Fibroblast of skin of abdomen (primary cell): ENCODE results near the gene MAGI2.
"Not testable (repeated sequence)": the region's sequence is repeated elsewhere in the genome, so short reads cannot be mapped to it uniquely, and the experiment has no call there.

Experiments used
- DNase-seq: peaks from one replicate; pipeline ENCODE4 v3.0.0-alpha.2; 2013

The MAGI2 gene

DNA sequence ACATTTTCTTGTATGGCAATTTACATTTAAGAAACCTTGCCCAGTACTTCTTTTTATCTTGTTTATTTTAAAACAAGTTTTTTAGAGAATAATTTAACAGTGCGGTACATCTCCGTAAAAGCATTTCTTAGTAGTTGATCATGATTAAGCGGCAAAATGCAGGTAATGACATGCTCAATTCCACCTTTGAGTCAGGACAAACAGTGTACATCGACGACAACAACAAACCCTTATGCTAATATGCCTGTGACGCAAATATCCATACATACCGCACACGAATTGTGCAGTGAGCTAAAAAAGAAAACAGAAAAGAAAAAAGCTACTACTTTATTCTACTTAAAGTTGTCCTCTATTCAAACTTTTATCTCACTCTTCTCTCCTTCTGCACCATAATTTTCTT is 1.9 kb downstream of the MAGI2 start:
- DNase-seq, result no peak

DNA sequence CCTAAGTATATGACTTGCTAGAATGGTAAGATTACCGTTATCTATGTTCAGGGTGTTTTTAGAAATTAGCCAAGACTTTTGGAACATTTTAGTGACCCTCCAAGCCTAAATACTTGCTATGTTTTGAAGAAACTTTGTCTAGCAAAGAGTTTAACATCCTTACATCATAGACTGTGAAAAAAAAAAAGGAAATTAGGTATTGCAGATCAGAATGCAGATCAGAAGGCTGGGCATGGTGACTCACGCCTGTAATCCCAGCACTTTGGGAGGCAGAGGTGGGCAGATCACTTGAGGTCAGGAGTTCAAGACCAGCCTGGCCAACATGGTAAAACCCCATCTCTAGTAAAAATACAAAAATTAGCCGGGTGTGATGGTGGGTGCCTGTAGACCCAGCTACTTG is 10.7 kb downstream of the MAGI2 start:
- not testable (repeated sequence) for DNase-seq

DNA sequence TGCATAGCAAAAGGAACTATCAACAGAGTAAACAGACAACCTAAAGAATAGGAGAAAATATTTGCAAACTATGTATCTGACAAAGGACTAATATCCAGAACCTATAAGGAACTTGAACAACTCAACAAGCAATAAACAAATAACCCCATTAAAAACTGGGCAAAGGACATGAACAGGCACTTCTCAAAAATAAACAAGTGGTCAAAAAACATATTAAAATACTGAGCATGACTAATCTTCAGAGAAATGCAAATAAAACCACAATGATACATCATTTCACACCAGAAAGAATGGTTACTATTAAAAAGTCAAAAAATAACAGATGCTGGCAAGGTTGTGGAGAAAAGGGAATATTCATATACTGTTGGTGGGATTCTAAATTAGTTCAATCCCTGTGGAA is 17.1 kb downstream of the MAGI2 start:
- DNase-seq, result peak; percentile 7

DNA sequence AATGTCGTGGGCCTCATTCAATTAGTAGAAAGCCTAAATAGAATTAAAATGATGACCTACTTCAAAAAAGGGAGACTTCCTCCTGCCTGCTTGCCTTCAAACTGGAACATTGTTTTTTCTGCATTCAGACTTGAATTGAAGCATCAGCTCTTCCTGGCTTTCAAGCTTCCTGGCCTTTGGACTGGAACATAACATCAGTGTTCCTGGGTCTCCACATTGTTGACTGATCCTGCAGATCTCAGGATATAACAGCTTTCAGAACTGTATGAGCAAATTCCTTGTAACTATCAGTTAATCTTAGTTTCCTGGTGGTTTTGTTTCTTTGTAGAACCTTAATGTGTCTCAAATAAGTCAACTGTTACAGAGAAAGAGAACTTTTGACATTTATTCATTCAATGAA is 18.6 kb downstream of the MAGI2 start:
- no peak for DNase-seq

DNA sequence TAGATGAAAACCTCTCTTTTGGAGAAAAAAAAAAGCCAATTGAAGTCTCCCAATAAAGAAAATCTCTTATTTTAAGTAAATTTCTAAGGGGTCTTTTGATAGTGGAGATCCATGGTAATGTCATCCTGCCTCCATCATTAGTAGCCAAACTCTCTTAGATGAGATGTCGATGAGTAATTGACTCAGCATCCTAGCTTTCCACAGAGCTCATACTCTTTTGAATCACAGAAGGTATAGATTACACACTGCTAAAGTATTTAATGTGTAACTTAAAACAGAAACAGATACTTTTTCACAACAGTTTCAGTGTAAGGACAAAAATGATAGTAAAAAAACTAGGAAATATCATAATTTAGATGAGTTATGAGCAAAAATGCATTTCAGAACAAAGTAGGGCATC is 19.4 kb downstream of the MAGI2 start:
- peak; percentile 86 for DNase-seq

DNA sequence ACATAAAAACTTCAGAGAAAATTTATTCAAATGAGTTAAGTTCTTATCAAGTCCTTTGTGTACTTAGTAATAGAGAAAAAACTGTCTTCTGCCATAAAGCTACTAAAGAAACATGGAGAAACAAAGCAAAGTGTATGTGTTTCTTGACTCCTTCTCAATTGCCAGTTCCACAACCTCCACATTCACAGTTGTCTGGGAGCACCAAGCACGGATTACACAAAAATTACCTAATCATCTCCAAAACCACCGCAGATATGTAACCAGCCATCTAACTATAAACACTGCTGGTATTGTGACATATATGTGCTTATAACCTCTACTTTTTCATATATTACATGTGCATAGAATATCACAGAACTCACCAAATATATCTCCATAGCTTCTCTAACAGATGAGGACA is 23.1 kb downstream of the MAGI2 start:
- no peak for DNase-seq

DNA sequence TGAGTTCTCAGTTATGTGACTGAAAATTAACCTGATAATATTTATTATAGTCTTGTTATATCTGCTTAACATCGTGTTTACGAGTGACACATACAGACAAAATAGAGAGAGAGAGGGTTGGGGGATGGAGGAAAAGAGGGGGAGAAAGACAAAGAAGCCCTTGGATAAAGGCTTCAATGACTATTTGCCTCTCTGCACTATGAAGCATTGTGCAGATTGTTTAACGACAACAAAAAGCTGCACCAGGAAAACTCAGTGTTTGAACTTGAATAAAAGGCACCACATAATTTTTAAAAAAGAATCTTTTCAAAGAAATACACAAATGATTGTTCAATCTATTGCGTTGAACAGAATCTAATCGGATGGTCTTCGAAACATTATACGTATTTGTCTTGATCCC is 27.8 kb downstream of the MAGI2 start:
- no peak for DNase-seq

DNA sequence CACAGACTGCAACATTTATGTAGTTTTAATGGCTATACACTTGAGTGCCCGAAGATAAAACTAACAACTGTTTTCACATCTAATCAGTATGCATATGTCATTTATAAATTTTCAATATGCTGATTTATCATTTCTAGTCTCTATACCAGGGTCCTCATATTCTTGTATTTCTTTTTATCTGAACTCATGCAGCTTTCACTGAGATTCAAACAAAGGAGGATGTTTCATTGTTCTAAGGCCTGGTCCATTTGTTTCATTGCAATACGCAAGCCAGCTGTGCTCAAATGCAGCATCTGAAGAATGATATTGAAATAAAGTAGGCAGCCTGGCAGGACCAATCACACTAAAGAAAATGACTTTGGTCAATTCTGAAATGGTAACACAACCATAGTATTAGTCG is 31.7 kb downstream of the MAGI2 start:
- no peak for DNase-seq

DNA sequence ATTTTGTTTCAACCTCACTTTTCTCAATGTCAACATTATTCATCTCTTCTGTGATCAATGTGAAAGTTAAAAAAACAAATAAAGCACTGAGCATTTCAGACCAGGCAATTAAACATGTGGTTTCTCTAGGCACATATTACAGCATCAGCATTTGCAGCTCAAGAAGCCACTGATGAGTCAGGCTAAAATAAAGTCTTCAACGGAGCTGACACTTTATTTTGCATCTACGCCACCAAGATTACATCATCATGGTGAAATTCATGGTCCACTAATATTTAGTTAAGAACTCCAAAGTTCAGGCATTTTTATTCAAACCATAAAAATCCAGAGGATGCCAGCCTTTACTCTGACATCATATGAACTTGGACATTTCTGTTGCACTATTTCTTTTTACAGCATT is 33.0 kb downstream of the MAGI2 start:
- DNase-seq, result peak; percentile 90

DNA sequence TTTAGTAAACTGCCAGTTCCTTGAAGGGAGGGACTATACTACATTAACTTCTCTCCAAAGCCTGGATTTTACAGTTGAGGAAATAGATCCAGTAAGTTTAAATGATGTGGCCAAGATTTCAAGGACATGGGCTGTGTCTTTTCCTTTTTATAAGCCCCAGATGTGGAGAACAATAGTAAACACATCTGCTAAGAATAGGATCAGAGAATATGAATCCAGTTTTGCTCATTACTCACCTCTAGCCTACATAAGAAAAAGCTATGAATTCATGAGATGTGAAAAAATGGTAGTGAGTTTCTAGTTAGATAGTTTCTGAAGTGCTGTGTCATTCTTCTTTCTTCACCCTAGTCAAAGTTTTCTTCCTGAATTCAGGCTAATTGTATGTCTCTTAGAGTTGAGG is 38.6 kb downstream of the MAGI2 start:
- no peak for DNase-seq

DNA sequence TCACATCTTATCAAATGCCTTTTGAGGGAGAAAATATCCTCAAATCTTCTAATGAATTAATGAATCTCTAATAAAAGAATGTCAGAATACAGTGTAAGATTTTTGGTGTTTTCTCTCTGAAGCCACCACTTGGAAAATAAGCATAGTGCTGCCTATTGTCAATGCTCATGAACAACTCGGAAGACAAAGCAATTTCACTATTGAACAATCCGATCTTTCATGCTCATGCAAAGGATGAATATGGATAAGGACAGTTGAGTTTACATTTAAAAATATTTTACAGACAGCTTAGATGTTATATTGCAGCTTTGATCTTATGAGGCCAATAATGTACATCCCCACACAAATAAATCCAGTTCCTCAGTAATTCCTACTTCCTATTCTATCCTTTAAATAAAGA is 40.6 kb downstream of the MAGI2 start:
- no peak for DNase-seq

DNA sequence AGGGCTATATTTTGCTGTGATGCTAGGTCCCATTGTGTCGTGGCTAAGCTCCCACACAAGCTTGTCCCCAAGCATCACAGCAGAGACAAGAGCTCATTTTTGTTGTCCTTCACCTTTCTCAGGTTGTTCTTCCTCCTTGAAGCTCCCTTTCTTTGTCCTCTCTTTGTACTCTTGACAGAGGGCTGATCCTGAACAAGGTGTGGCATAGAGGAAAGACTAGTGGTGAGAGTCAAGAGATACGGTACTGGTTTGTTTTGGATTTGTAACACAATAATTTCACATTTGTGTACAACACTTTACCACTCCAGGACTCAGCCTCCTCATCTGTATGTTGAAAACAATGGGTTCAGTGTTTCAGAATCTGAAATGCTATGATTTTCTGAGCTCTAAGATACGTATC is 41.0 kb downstream of the MAGI2 start:
- no peak for DNase-seq

DNA sequence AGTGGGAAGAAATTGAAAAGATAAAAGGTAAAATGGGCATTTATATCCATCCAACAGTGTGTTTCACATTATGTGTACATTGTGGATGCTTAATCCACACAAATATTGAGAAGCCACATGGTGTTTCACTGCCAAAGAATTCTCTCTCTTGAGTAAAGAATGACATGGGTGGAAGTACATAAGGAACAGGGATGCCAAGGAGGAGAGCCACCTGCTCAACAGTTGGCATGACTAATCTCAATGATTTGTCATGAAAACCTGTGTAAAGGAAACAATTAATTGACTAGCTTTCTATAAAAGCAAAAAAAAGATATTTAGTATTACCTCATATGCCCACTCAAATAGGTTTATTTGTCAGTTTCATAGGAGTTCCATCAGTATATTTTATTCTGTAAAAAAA is 43.1 kb downstream of the MAGI2 start:
- no peak for DNase-seq

DNA sequence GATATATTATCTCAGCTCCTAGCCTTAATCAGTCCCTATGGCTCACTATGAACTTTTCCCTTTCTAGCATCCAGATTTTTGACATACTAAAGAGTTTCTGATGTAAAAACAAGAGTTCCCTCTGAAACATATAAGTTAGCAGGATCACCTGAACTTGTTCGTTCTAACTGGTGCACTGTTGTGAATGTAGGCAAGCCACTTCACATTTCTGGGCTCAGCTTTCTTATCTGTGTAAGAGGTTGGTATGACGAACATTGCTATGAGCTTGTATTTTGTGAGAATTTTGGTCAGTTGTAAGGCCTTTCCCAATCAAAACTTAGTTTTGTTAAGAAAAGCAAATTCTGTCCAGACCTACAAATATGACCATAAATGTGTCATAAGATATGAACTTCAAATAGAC is 46.1 kb downstream of the MAGI2 start:
- DNase-seq, result no peak

DNA sequence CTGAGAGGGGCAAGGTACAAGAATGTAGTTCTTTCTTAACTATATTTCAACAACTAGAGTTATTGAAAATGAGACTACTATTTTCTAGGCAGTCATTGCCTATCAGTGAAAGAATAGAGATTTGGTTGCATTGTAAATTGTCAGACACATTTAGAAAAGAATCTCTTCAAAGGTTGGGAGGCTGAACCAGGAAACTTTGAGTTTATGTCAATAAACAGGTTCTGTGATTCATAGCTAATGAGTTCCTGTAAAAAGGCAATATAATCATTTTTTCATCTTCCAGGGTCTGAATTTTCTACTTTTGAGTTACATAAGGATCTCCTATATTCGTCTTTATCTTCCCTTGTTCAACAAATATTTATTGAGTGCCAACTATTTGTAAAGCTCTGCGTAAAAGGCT is 47.1 kb downstream of the MAGI2 start:
- DNase-seq, result no peak

DNA sequence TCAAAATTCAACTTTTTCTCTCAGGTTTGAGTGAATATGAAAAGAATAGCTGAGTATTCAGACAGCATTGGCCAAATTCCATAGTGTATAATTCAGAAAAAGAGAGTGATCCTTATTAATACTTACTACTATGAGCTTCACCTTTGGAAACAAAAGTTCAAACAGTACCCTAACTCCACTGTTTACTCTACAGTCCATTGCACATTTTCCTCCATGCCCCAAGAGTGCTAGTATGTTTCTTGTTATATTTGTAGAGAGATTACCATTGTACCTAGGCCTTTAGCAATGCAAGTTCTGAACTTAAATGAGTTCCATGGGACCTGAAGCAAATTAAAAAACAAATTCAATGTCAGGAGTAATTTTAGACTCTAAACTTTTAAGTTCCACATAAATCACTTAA is 48.1 kb downstream of the MAGI2 start:
- no peak for DNase-seq

DNA sequence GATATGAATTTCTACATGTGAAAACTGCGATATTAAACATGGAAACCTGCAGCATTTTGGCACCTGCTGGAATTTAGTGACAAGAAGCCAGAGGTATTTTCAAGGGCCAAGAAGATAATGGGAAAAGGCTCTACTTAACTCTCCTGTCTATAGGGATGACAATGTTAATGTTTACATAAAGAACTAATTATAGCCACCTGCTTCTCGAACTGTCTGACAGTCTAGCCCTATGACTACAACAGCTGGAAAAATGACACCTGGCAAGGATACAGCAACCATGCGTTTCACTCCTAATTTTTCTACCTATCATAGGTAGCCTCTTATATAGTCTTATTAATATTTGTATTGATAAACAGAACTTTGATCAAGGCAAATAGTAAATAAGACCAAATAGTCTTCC is 49.6 kb downstream of the MAGI2 start:
- DNase-seq, result no peak

DNA sequence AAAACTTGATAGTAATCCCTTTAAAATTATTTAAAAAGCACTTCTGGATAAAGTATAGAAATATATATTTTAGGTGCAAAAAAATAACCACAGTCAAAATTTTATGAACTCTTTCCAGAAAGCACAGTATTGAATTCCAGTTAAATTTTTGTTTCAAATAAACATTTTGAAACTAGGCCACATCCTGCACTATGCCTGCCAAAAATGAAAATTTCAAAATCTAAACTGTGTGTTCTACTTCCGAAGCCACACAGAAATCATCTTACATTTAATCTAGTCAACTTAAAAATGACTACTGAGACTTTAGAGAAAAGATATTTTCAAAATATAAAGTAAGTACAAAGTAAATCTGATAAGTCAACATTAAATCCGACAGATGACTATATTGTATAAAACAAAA is 50.0 kb downstream of the MAGI2 start:
- no peak for DNase-seq

DNA sequence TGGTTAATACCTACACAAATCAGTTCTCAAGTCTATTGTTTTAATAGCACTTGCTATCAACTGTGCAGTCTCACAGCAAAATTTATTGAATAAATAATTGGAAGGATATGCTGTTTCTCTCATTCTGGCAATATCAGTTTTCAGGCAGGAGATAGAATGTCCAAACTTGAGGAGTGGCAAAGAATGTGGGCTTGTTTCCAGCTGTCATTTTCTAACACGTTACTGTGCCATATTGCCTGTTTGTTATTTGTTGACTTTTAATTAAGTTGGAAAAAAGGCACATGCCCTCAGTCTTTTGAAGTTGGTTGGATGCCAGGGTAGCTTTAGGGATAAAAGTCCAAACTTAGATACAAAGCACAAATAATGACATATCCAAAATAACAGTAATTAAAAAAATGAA is 52.2 kb downstream of the MAGI2 start:
- no peak for DNase-seq

DNA sequence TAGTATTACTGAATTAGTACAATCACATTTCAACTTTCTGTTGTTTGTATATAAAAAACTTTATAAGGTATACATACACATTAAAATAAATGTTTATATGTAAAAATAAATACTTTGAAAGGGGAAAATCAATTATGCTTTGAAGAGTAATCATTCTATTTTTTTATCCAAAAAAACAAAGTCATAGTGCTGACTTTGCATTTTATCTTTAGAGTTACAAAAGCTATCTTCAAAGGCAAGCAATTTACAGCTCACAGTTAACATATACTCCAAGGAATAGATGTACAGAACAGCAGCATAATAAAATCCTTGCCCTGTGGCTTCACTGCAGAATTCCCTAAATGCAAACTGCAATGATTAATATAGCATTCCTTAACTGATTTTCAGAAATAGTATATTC is 53.2 kb downstream of the MAGI2 start:
- no peak for DNase-seq

DNA sequence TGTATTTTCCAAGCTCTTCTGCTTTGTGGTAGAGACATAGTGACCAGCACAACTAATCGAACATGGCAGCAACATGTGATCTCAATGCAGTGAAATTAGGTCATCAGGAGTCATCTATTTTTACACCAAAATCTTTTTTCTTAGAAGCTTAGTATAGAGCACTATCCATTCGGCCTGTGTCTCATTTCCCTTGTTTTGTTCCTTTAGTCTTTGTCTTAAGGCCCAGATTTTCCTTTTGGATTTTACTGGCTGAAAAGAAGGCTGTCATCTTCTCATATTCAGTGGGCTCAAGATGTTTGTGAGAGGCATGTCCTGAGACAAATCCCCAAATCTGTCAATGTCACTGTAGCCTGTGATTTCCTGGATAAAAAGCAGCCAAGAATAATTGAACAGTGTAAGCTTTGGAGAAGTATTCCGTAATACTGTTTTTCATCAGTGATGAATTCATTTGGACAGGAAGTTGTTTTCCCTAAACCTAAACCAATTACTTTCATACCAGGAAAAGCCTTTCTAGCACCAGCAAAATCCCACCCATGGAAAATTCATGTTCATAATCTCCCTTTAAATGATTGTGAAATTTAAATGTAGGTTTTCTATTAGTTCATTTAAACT is 55.2 kb downstream of the MAGI2 start:
- no peak for DNase-seq

DNA sequence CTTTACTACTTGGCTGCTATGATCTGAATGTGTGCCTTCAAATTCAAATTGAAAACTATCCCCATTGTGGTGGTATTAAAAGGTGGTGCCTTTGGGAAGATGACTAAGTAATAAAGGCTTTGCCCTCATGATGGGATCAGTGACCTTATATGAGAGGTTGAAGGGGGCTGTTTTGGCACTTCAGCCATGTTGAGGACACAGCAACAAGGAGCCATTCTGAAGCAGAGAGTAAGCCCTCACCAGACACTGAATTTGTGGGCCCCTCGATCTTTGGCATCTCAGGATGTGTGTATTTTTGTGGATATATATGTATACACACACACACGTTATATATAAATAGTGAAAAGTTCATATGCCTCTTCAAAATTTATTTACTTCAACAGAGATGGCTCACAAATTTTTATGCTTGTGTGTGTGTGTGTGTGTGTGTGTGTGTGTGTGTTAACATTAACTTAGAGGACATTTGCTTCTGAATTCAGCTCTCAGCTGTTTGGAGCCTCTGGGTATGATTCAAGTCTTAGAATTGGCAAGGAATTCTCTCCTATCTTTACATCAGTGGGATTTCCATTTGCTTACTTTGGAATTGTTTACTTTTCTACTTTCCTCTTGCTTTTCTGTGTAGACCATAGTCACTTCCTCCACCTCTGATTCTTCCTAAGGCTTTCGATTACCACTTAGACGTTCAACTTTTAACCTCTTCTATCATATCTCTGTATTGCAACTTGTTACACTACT is 66.6 kb downstream of the MAGI2 start:
- DNase-seq, result no peak

DNA sequence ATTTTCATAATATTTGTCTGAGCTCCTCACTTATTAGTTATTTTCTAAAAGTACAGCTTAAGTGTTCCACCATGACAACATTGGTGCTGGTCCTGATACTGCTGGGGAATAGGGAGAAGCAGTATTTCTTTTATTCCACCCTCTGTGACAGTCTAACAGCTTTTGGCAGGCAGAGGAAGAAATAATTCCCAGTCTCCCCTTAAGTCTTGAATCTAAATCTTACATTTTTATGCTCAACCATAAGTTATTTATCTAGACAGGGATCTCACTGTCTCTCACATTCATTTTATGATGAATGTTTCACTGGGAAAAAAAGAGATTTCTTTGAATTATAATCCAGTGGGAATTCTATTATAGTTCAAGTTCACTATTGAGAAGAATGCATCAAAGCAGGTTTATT is 71.5 kb downstream of the MAGI2 start:
- DNase-seq, result no peak

DNA sequence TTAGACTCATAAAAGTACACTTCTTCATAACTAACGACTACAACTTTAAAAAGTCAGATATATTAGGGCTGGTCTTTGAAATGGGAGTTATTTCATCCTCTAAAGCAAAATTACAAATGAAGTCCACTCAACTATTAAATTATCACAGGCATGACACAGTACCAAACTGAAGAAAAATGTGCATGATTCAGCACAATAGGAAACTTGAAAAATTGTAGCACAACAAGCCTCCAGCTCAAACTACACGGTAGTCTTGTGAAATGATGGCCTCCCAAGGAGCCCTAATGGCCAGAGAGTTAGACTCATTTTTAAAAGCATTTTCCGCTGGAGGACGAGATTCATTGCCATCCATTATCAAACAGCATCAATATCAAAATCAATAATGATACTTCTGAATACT is 76.4 kb downstream of the MAGI2 start:
- peak; percentile 6 for DNase-seq
